Measurements from ENCODE around the gene SLC26A4.

GRCh38 chr7:107694386-107694785, 33.8 kb downstream of the SLC26A4 start:
- TF ChIP-seq ZNF70 (CRISPR knock-in tag; IDR thresholded peaks at IDR 0.05) (no peak), PATZ1 (CRISPR knock-in tag; IDR thresholded peaks at IDR 0.05; ENCODE audit: borderline replicate concordance) (no peak)

Data from SK-N-SH treated with all-trans-retinoic acid at 6 μM for 48 hours (cell line).